ENCODE data around the gene TFPT.

- TF ChIP-seq CTCF (IDR thresholded peaks at IDR 0.05) (no peak), POLR2A (IDR thresholded peaks at IDR 0.05) (no peak), POLR2AphosphoS5 (IDR thresholded peaks at IDR 0.05) (no peak)
Observed at GRCh38 chr19:54160854-54161253, 45.4 kb upstream of the TFPT start.
